Tibial nerve (tissue), 4 donors: ENCODE data around the gene RALB. TPM values are rescaled to one million over a fixed set of nuclear protein-coding genes. Genes with fewer than 3 reads are reported as not detected.
"Not testable (repeated sequence)": the region's sequence is repeated elsewhere in the genome, so short reads cannot be mapped to it uniquely, and the experiment has no call there.

Source experiments
- DNase-seq, 2 donors: peaks; one replicate each; pipeline ENCODE4 v3.0.0-alpha.2; 2019; ENCODE audit warnings: low spot score in 2 of 2
- H3K27ac ChIP-seq, 4 donors: fragments of 200-600 bp; sonication (generic) in 3 of 4; one replicate each; pipeline ENCODE4 v1.5.1; 2017 to 2019; ENCODE audit warnings: mild to moderate bottlenecking in 1 of 4
- H3K27me3 ChIP-seq, 2 donors: fragments of 200-600 bp; sonication (generic) in 1 of 2; one replicate each; pipeline versions ENCODE4 v1.5.1 to v1.6.0; 2017 to 2019
- H3K36me3 ChIP-seq, 3 donors: fragments of 200-600 bp; sonication (generic); one replicate each; pipeline ENCODE4 v1.5.1; 2018 to 2019
- H3K4me1 ChIP-seq, 4 donors: fragments of 200-600 bp; sonication (generic) in 3 of 4; one replicate each; pipeline ENCODE4 v1.5.1; 2017 to 2019
- H3K4me3 ChIP-seq, 4 donors: fragments of 200-600 bp; sonication (generic) in 3 of 4; one replicate each; pipeline ENCODE4 v1.5.1; 2017 to 2019; ENCODE audit warnings: mild to moderate bottlenecking in 1 of 4, moderate library complexity in 1 of 4
- H3K9me3 ChIP-seq, 4 donors: fragments of 200-600 bp; sonication (generic) in 3 of 4; one replicate each; pipeline ENCODE4 v1.5.1; 2017 to 2019
- EP300 ChIP-seq, 2 donors: sonication (generic); formaldehyde crosslinking; IDR thresholded peaks; one replicate each; pipeline ENCODE4 v1.6.1; 2017; ENCODE audit warnings: antibody characterized with exemption in 2 of 2, mild to moderate bottlenecking in 1 of 2
- POLR2A ChIP-seq, 2 donors: fragments of 450-650 bp; IDR thresholded peaks; one replicate each; pipeline ENCODE4 v1.6.1; 2017; ENCODE audit warnings: antibody characterized with exemption in 2 of 2, mild to moderate bottlenecking in 2 of 2, moderate library complexity in 2 of 2
- WGBS, 2 donors: methylation state at CpG; one replicate each; pipeline ENCODE4 v1.1.5; 2018; 5-methylcytosine and 5-hydroxymethylcytosine counted together
- total RNA-seq, 4 donors: library from RNA; depleted of rRNA; stranded (reverse); fragments of >200 nt; gene quantifications; one replicate each; pipeline ENCODE4 v1.1.0, GENCODE V29; 2016
- TF ChIP-seq, protein P1 (sequence below), 5 experiments: fragments of 200-600 bp in 3 of 5; fragments of 450-650 bp in 2 of 5; sonication (generic) in 3 of 5; IDR thresholded peaks; one replicate each; pipeline ENCODE4 v1.5.1; 2016 to 2019; ENCODE audit warnings: antibody characterized with exemption in 5 of 5, mild to moderate bottlenecking in 3 of 5, moderate library complexity in 2 of 5

Gene RALB
- total RNA-seq, 4 donors from 2014 or later: 35.1 to 40.4 (median 39.8) TPM

DNA sequence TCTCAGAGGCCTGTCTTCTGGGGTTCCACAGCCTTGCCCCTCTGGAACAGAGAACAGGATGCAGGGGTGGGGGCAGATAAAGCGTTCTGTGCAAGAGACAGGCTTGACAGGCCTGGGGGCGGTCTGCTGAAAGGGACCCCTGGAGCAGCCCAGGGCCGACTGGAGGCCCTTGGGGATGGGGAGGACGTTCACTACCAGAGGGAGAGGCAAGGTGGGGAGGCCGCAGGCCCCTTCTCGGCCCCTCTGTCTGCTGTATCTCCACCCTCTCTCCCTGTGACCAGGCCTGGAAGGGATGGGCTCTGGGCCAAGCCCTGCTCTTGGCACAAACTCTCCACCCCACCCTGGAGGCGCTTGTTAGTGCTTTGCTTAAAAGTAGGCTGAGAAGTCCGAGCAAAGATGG is 66.0 kb downstream of the RALB start:
- no peaks in the 10 kb centered on the region for H3K36me3 ChIP-seq
- no peak overlapping the region for H3K4me3 ChIP-seq
- no peaks in the 10 kb centered on the region for H3K27me3 ChIP-seq
- WGBS, 2 donors: 37 to 42% methylated on average over 8 of the region's 8 CpGs
- peak overlapping the region in 1 of 4 donors; percentile 26 for H3K27ac ChIP-seq
- TF ChIP-seq EP300 (IDR thresholded peaks at IDR 0.05) (no peak), POLR2A (IDR thresholded peaks at IDR 0.05) (no peak)
- TF ChIP-seq, protein P1, sequence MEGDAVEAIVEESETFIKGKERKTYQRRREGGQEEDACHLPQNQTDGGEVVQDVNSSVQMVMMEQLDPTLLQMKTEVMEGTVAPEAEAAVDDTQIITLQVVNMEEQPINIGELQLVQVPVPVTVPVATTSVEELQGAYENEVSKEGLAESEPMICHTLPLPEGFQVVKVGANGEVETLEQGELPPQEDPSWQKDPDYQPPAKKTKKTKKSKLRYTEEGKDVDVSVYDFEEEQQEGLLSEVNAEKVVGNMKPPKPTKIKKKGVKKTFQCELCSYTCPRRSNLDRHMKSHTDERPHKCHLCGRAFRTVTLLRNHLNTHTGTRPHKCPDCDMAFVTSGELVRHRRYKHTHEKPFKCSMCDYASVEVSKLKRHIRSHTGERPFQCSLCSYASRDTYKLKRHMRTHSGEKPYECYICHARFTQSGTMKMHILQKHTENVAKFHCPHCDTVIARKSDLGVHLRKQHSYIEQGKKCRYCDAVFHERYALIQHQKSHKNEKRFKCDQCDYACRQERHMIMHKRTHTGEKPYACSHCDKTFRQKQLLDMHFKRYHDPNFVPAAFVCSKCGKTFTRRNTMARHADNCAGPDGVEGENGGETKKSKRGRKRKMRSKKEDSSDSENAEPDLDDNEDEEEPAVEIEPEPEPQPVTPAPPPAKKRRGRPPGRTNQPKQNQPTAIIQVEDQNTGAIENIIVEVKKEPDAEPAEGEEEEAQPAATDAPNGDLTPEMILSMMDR (IDR thresholded peaks at IDR 0.05): no peak
- peak in 1 of 2 donors; percentile 43 for DNase-seq
- peaks cover 0 to 31% (median 2%) of the 10 kb centered on the region in 4 donors for H3K4me1 ChIP-seq
- H3K9me3 ChIP-seq: no peaks in the 10 kb centered on the region

DNA sequence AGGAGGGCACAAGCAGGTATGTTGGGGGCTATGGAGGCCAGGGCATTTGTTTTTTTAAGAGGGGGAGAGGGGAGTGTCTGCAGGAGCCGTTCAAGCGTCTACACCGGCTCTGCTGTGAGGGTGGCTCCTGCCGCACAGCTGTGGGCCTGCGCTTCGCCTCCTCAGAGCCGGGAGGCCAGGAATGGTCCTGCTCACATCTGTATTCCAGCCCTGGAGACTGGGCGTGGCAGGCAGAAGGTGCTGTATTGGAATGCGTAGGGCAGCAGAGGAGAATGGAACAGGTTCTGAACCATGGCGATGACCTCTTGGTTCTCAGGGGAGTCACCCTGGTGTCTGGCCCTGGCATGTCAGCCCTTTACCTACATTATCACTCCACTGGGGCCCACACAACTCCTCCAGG is 66.5 kb downstream of the RALB start:
- TF ChIP-seq POLR2A (IDR thresholded peaks at IDR 0.05) (no peak), EP300 (IDR thresholded peaks at IDR 0.05) (no peak)
- TF ChIP-seq, protein P1 (IDR thresholded peaks at IDR 0.05): no peak
- Histone ChIP-seq H3K27ac (peak overlapping the region in 1 of 4 donors; percentile 26), H3K36me3 (no peaks in the 10 kb centered on the region), H3K27me3 (no peaks in the 10 kb centered on the region), H3K9me3 (no peaks in the 10 kb centered on the region), H3K4me1 (peaks cover 0 to 29% (median 2%) of the 10 kb centered on the region in 4 donors), H3K4me3 (no peak overlapping the region)
- DNase-seq: no peak
- WGBS, 2 donors: 69 to 77% methylated on average over 10 of the region's 10 CpGs

DNA sequence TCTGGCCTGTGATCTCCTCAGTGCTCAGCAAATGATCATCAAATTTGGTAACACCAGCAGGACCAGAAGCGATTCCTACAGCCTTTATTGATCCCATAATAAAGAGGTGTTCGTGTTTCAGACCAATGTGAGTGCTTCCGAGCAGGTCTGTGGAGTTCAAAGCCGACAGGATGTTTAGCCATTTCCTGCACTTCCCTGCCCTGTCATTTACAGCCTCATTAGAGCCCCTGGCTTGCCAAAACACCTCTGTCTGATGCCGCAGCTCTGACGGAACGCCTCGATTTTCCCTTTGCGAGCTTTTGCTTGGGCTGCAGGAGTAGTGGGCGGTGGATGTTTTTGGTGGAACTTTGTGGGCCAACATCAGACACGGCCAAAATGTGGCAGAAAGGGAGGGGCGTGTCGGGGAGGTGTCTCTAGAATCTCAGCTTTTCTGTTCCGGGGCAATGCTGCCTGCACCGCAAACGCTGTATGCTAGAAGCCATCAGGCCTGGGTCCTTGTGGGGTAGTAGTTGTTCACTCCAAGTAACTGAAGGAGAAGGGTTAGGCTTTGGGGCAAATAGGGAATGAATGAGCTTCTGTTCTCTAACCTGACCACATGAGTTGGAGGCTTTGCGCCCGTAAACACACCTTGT is 67.2 kb downstream of the RALB start:
- H3K27me3 ChIP-seq: no peaks in the 10 kb centered on the region
- no peaks in the 10 kb centered on the region for H3K36me3 ChIP-seq
- no peaks in the 10 kb centered on the region for H3K9me3 ChIP-seq
- H3K4me1 ChIP-seq: peaks cover 0 to 29% (median 2%) of the 10 kb centered on the region in 4 donors
- DNase-seq: no peak
- TF ChIP-seq, protein P1 (IDR thresholded peaks at IDR 0.05): no peak
- TF ChIP-seq POLR2A (IDR thresholded peaks at IDR 0.05) (no peak), EP300 (IDR thresholded peaks at IDR 0.05) (no peak)
- 69 to 72% methylated on average over 18 of the region's 18 CpGs for WGBS, 2 donors
- no peak overlapping the region for H3K27ac ChIP-seq
- no peak overlapping the region for H3K4me3 ChIP-seq

DNA sequence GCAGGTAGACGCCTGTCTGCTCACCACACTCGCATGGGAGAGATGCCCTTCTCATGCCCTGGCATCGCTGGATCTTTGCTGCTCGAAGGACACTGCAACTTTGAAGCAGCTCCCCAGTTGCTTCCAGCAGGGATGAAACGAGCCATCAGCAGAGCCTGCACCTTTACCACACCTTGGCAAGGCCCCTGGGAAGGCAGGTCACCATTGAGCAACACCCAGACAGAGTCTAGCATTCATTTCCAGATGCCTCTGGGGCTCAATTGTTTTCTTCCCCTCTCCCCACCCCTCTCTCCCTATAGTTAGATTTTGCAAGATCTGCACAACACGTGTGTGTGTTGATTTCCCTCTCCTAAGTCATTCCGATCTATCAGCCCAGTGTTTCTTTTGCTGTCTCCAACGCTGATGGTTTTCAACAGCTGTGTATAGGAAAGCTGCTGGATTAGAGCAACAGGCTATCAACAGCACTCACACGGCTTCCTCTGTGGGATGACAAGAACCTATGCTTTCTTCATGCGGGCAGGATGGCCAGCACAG is 67.7 kb downstream of the RALB start:
- no peak for DNase-seq
- H3K9me3 ChIP-seq: no peaks in the 10 kb centered on the region
- 65 to 74% methylated on average over 10 of the region's 10 CpGs for WGBS, 2 donors

DNA sequence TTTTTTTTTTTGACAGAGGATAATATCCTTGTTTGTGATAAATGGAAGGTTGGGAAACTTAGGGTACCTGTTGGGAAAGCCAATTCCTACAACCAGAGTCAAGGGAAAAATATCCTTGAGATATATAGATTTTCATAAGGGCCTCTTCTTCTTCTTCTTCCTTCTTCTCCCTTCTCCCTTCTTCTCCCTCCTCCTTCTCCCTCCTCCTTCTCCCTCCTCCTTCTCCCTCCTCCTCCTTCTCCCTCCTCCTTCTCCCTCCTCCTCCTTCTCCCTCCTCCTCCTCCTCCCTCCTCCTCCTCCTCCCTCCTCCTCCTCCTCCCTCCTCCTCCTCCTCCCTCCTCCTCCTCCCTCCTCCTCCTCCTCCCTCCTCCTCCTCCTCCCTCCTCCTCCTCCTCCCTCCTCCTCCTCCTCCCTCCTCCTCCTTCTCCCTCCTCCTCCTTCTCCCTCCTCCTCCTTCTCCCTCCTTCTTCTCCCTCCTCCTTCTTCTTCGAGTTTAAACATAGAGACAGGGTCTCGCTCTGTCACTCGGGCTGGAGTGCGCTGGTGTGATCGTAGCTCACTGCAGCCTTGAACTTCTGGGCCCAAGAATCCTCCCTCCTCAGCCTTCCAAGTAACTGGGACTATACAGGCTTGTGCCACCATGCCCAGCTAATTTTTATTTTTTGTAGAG is 68.4 kb downstream of the RALB start:
- DNase-seq, H3K9me3 ChIP-seq, H3K27me3 ChIP-seq, H3K27ac ChIP-seq, H3K36me3 ChIP-seq, H3K4me3 ChIP-seq: not testable (repeated sequence)
- 78 to 92% methylated on average over 5 of the region's 5 CpGs for WGBS, 2 donors
- peaks cover 0 to 29% (median 2%) of the 10 kb centered on the region in 4 donors for H3K4me1 ChIP-seq

More for the DNA sequence above, 67.7 kb downstream of the RALB start:
- H3K4me1 ChIP-seq: peaks cover 0 to 29% (median 2%) of the 10 kb centered on the region in 4 donors
- TF ChIP-seq EP300 (IDR thresholded peaks at IDR 0.05) (no peak), POLR2A (IDR thresholded peaks at IDR 0.05) (no peak)
- TF ChIP-seq, protein P1 (IDR thresholded peaks at IDR 0.05): no peak
- H3K36me3 ChIP-seq: no peaks in the 10 kb centered on the region
- H3K4me3 ChIP-seq: no peak overlapping the region
- H3K27ac ChIP-seq: no peak overlapping the region
- no peaks in the 10 kb centered on the region for H3K27me3 ChIP-seq
